ENCODE data around the gene TK2.

TK2 gene

DNA sequence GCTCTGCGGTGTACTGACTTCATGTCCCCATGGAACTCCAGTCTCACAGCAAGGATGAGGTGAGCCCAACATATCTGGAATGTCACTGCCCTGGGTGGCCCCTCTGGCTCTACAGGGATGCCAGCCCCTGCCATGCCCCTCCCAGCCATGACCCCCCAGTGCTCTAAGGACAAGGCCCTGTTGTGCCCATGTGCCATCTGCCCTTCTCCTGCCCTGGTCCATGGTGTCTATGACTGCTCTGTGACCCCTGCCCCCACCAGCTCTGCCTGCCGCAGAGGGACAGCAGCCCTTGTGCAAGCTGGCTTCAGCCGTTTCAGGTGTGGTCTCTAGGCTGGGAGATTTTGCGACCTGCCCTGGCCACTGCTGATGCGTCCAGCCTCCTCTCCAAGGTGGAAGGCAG lies 40.3 kb downstream of the TK2 start:
- no peak for TF ChIP-seq CTCF (IDR thresholded peaks at IDR 0.05; ENCODE audit: insufficient read depth, low read length, poor library complexity, severe bottlenecking)
- Histone ChIP-seq H3K36me3 (ENCODE audit: control insufficient read depth, insufficient read depth, low read length) (no peaks in the 10 kb centered on the region), H3K4me3 (replicated peaks; ENCODE audit: low read depth, low read length) (no peak overlapping the region), H3K27me3 (replicated peaks; ENCODE audit: control insufficient read depth, insufficient read depth, low read length) (no peaks in the 10 kb centered on the region; the same call in 1 of the 2 replicates)
- DNase-seq (ENCODE audit: extremely low read depth, insufficient read length) = no peak

- H3K27me3 ChIP-seq (replicated peaks; ENCODE audit: control insufficient read depth, insufficient read depth, low read length) = no peaks in the 10 kb centered on the region; the same call in 1 of the 2 replicates
- no peaks in the 10 kb centered on the region for H3K36me3 ChIP-seq (ENCODE audit: control insufficient read depth, insufficient read depth, low read length)
- no peak for DNase-seq (ENCODE audit: extremely low read depth, insufficient read length)
- TF ChIP-seq CTCF (IDR thresholded peaks at IDR 0.05; ENCODE audit: insufficient read depth, low read length, poor library complexity, severe bottlenecking) = no peak
- H3K4me3 ChIP-seq (replicated peaks; ENCODE audit: low read depth, low read length) = no peak overlapping the region
Measured at GRCh38 chr16:66508914-66509496, 40.9 kb downstream of the TK2 start.

- TF ChIP-seq CTCF (IDR thresholded peaks at IDR 0.05; ENCODE audit: insufficient read depth, low read length, poor library complexity, severe bottlenecking) = no peak
- H3K27me3 ChIP-seq (replicated peaks; ENCODE audit: control insufficient read depth, insufficient read depth, low read length) = no peaks in the 10 kb centered on the region; the same call in 1 of the 2 replicates
- DNase-seq (ENCODE audit: extremely low read depth, insufficient read length) = no peak
Measured at GRCh38 chr16:66508248-66508913, 41.5 kb downstream of the TK2 start.

GRCh38 chr16:66507731-66508239 lies 42.1 kb downstream of the TK2 start:
- no peak for DNase-seq (ENCODE audit: extremely low read depth, insufficient read length)
- no peak for TF ChIP-seq CTCF (IDR thresholded peaks at IDR 0.05; ENCODE audit: insufficient read depth, low read length, poor library complexity, severe bottlenecking)
- Histone ChIP-seq H3K4me3 (replicated peaks; ENCODE audit: low read depth, low read length) (no peak overlapping the region), H3K27me3 (replicated peaks; ENCODE audit: control insufficient read depth, insufficient read depth, low read length) (no peaks in the 10 kb centered on the region; the same call in 1 of the 2 replicates), H3K36me3 (ENCODE audit: control insufficient read depth, insufficient read depth, low read length) (no peaks in the 10 kb centered on the region)

More at GRCh38 chr16:66508248-66508913, 41.5 kb downstream of the TK2 start:
- Histone ChIP-seq H3K36me3 (ENCODE audit: control insufficient read depth, insufficient read depth, low read length) (no peaks in the 10 kb centered on the region), H3K4me3 (replicated peaks; ENCODE audit: low read depth, low read length) (no peak overlapping the region)

- DNase-seq (ENCODE audit: extremely low read depth, insufficient read length) = no peak
- TF ChIP-seq CTCF (IDR thresholded peaks at IDR 0.05; ENCODE audit: insufficient read depth, low read length, poor library complexity, severe bottlenecking) = no peak
- H3K4me3 ChIP-seq (replicated peaks; ENCODE audit: low read depth, low read length) = no peak overlapping the region
- no peaks in the 10 kb centered on the region for H3K36me3 ChIP-seq (ENCODE audit: control insufficient read depth, insufficient read depth, low read length)
- no peaks in the 10 kb centered on the region for H3K27me3 ChIP-seq (replicated peaks; ENCODE audit: control insufficient read depth, insufficient read depth, low read length)
Measured at GRCh38 chr16:66503612-66504011, 46.3 kb downstream of the TK2 start.

Measured in GM06990 (cell line).